Keratinocyte (primary cell): Measurements from ENCODE around the gene IFTAP. TPM values are rescaled to one million over a fixed set of nuclear protein-coding genes. Genes with fewer than 3 reads are reported as not detected.

ENCODE experiments used
- DNase-seq: peaks from one replicate; pipeline ENCODE4 v3.0.0-alpha.2; 2011; ENCODE audit warnings: low read depth, missing footprints, low spot score
- FAIRE-seq: peaks from 2 replicates; lab custom pipeline; 2011; peaks lifted over from hg19 to GRCh38; lab: Jason Lieb, UNC
- H2AFZ ChIP-seq: 2 replicates; pipeline ENCODE4 v1.6.0; 2012; ENCODE audit warnings: low read length, control low read depth, inconsistent platforms; ENCODE audit not compliant: control insufficient read depth
- H3K27ac ChIP-seq: 2 replicates; pipeline ENCODE4 v1.5.1; 2011; ENCODE audit warnings: low read length; ENCODE audit not compliant: control insufficient read depth, insufficient read depth
- H3K27me3 ChIP-seq: 3 replicates; pipeline ENCODE4 v1.6.0; 2011; ENCODE audit warnings: low read length; ENCODE audit not compliant: control insufficient read depth, insufficient read depth; ENCODE audit errors: extremely low read depth
- H3K36me3 ChIP-seq, 2 experiments: 2 replicates in 1 of 2; 3 replicates in 1 of 2; pipeline ENCODE4 v1.5.1; 2011; ENCODE audit warnings: low read length in 2 of 2, mild to moderate bottlenecking in 1 of 2; ENCODE audit not compliant: control insufficient read depth in 2 of 2, insufficient read depth in 2 of 2; ENCODE audit errors: extremely low read depth in 1 of 2
- H3K4me1 ChIP-seq: 3 replicates; pipeline ENCODE4 v1.5.1; 2011; ENCODE audit warnings: low read length; ENCODE audit not compliant: control insufficient read depth, insufficient read depth; ENCODE audit errors: extremely low read depth
- H3K4me2 ChIP-seq: 3 replicates; pipeline ENCODE4 v1.6.0; 2011; ENCODE audit warnings: low read depth, low read length; ENCODE audit not compliant: control insufficient read depth, insufficient read depth; ENCODE audit errors: extremely low read depth
- H3K4me3 ChIP-seq, 3 experiments: fragments of 200-600 bp in 1 of 3; sonication (generic) in 1 of 3; 2 replicates in 2 of 3; 3 replicates in 1 of 3; pipeline ENCODE4 v1.5.1; 2011 to 2016; ENCODE audit warnings: low read length in 3 of 3, mild to moderate bottlenecking in 3 of 3, control low read depth in 2 of 3, inconsistent platforms in 1 of 3, low read depth in 1 of 3, mixed read lengths in 1 of 3, mixed run types in 1 of 3, moderate library complexity in 1 of 3; ENCODE audit not compliant: control insufficient read depth in 2 of 3, insufficient read depth in 2 of 3; ENCODE audit errors: extremely low read depth in 1 of 3
- H3K79me2 ChIP-seq: 2 replicates; pipeline ENCODE4 v1.6.0; 2012; ENCODE audit warnings: low read length; ENCODE audit not compliant: control insufficient read depth, insufficient read depth
- H3K9ac ChIP-seq: 3 replicates; pipeline ENCODE4 v1.6.0; 2011; ENCODE audit warnings: low read length; ENCODE audit not compliant: control insufficient read depth, insufficient read depth; ENCODE audit errors: extremely low read depth
- H3K9me1 ChIP-seq: 3 replicates; pipeline ENCODE4 v1.6.0; 2011; ENCODE audit warnings: low read length; ENCODE audit not compliant: control insufficient read depth, insufficient read depth; ENCODE audit errors: extremely low read depth
- H3K9me3 ChIP-seq: 2 replicates; pipeline ENCODE4 v1.5.1; 2012; ENCODE audit warnings: low read depth, low read length; ENCODE audit not compliant: control insufficient read depth
- H4K20me1 ChIP-seq: 3 replicates; pipeline ENCODE4 v1.6.0; 2011; ENCODE audit warnings: low read length; ENCODE audit not compliant: control insufficient read depth, insufficient read depth; ENCODE audit errors: extremely low read depth
- CTCF ChIP-seq, 3 experiments: IDR thresholded peaks in 1 of 3; conservative IDR thresholded peaks in 1 of 3; optimal IDR thresholded peaks in 1 of 3; 2 replicates in 2 of 3; 3 replicates in 1 of 3; pipeline versions ENCODE3 to v1.5.1; 2011; ENCODE audit warnings: low read length in 3 of 3, mild to moderate bottlenecking in 3 of 3, moderate library complexity in 2 of 3, control low read depth in 1 of 3, inconsistent platforms in 1 of 3; ENCODE audit not compliant: insufficient read depth in 2 of 3; ENCODE audit errors: extremely low read depth in 1 of 3
- EZH2 ChIP-seq: IDR thresholded peaks from one replicate; pipeline ENCODE4 v1.6.1; 2012; ENCODE audit warnings: inconsistent platforms, mild to moderate bottlenecking, low read length, moderate library complexity
- dilution Hi-C: fragments of 300-500 bp; cut with MboI; formaldehyde crosslinking; loops from one replicate; pipeline ENCODE4 v1.7.0; 2020; ENCODE audit warnings: low sequenced_read_pairs; ENCODE audit not compliant: extremely low pct_ligation_motif_present
- polyA plus RNA-seq, 5 experiments: library from polyadenylated mRNA; depleted of rRNA in 3 of 5; stranded (reverse) in 3 of 5; stranded (forward) in 1 of 5; unstranded in 1 of 5; fragments of >200 nt; gene quantifications; 1 replicate in 1 of 5; 2 replicates in 3 of 5; 3 replicates in 1 of 5; pipeline versions ENCODE4 v1.2.1 to v1.2.3, GENCODE V29; 2011 to 2012; ENCODE audit warnings: missing spikeins in 2 of 5, low read depth in 1 of 5, low replicate concordance in 1 of 5

IFTAP gene
- polyA plus RNA-seq, 1 donor (not counting 4 experiments of a cell fraction or from before 2014, with no cell fraction given) = 22.8 TPM

- Histone ChIP-seq H3K4me2 (no peak overlapping the region), H3K27ac (no peak overlapping the region), H3K36me3 (no peaks in the 10 kb centered on the region), H4K20me1 (no peaks in the 10 kb centered on the region), H3K9me3 (no peaks in the 10 kb centered on the region), H3K4me1 (peaks cover 3% of the 10 kb centered on the region), H3K27me3 (no peaks in the 10 kb centered on the region), H3K9me1 (no peaks in the 10 kb centered on the region), H3K4me3 (no peak overlapping the region), H2AFZ (no peak overlapping the region), H3K79me2 (no peaks in the 10 kb centered on the region), H3K9ac (no peak overlapping the region)
- DNase-seq (no peak), FAIRE-seq (no peak)
- dilution Hi-C loops = no loop called here
- TF ChIP-seq EZH2 = no peak
- TF ChIP-seq CTCF (optimal IDR thresholded peaks at IDR 0.05 in 1 of 3, IDR thresholded peaks at IDR 0.05 in 1 of 3, conservative IDR thresholded peaks at IDR 0.05 in 1 of 3; ENCODE audit: extremely low read depth in 1 of 3, insufficient read depth in 2 of 3, low read length in 3 of 3) = no peak
Measured at GRCh38 chr11:36591433-36591832, 2.9 kb upstream of the IFTAP start.

GRCh38 chr11:36596880-36597279 is 2.6 kb downstream of the IFTAP start:
- FAIRE-seq = no peak
- no peak for DNase-seq
- H3K9me3 ChIP-seq = no peaks in the 10 kb centered on the region
- no peak overlapping the region for H3K4me2 ChIP-seq
- TF ChIP-seq EZH2 (no peak), CTCF (optimal IDR thresholded peaks at IDR 0.05 in 1 of 3, IDR thresholded peaks at IDR 0.05 in 1 of 3, conservative IDR thresholded peaks at IDR 0.05 in 1 of 3; ENCODE audit: extremely low read depth in 1 of 3, insufficient read depth in 2 of 3, low read length in 3 of 3) (no peak)
- H3K79me2 ChIP-seq = no peaks in the 10 kb centered on the region
- H3K27ac ChIP-seq = no peak overlapping the region
- dilution Hi-C loops = no loop called here
- no peaks in the 10 kb centered on the region for H3K36me3 ChIP-seq
- H2AFZ ChIP-seq = no peak overlapping the region
- H4K20me1 ChIP-seq = no peaks in the 10 kb centered on the region
- H3K27me3 ChIP-seq = no peaks in the 10 kb centered on the region
- H3K4me3 ChIP-seq = no peak overlapping the region
- no peak overlapping the region for H3K9ac ChIP-seq
- H3K9me1 ChIP-seq = no peaks in the 10 kb centered on the region
- H3K4me1 ChIP-seq = peaks cover 3% of the 10 kb centered on the region
